NCI-H446 treated with DMSO at 0.1 percent for 48 hours (cell line): ENCODE data around the gene SMS.

Source experiments
- DNase-seq: peaks from one replicate; lab custom pipeline; 2025; lab: John Stamatoyannopoulos, UW

Gene SMS

GRCh38 chrX:22040184-22040583 lies 99.7 kb downstream of the SMS start:
- no peak for DNase-seq

DNA sequence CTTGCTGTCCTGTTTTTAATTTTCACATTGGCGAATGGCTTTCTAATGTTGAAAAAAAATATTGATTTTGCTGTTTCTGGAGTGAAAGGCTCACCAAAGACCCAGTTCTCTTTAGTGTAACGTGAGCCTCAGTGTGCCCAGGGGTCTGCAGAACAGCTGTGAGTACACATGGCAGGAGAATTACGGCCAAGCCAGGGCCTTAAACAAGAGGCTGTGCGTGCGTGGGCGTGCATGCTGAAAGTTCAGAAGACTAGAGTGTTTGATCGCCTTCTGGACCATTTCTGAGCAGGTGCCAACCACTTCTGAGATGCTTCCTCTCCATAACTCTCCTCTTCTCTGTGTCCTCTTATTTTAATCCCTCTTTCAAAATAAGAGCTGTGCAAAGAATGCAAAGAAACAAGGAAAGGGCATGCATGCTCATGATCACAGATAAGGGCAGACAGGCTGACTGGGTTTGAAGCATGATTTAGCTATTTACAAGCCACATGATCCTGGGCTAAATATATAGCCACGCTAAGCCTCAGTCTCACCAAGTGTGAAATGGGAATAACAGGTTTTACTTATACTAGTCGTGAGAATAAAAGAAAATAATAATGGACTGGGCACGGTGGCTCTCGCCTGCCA lies 101.5 kb downstream of the SMS start:
- DNase-seq = peak; percentile 86

DNA sequence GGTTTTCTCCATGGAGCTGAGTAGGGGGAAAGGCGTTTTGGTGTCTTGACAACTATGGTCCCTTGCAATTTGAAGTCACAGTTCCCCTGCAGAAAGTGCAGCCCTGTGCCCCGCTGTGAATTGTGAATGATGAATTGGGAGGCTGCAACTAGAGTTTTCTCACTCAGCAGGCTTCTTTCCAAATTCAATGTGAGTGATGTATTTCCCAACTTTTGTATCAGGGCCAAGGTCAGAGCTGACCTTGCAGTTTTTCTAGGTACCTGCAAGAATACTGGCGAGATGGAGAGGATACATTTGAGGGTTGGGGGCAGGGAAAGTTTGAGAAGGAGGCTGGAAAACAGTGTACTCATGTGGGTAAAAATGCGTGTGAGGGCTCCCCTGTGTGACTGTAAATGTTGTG lies 103.4 kb downstream of the SMS start:
- DNase-seq = no peak
